GM19238 (cell line): ENCODE results near the gene REV3L.
"Not testable (repeated sequence)": the region's sequence is repeated elsewhere in the genome, so short reads cannot be mapped to it uniquely, and the experiment has no call there.

Experiments used
- DNase-seq: peaks from one replicate; pipeline ENCODE4 v3.0.0; 2011; ENCODE audit warnings: low spot score; ENCODE audit not compliant: insufficient read length

REV3L gene

DNA sequence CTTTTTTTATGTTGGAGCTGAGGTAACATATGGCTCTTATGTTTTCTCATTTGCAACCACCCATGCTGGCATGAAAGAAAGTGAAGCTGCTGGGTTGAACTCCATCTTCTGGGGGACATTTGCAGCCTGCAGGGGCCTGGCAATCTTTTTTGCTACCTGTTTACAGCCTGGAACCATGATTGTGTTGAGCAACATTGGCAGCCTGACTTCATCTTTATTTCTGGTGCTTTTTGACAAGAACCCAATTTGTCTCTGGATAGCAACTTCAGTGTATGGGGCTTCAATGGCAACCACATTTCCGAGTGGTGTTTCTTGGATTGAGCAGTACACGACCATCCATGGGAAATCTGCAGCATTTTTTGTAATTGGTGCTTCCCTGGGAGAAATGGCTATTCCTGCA lies 216.7 kb downstream of the REV3L start:
- DNase-seq: no peak

DNA sequence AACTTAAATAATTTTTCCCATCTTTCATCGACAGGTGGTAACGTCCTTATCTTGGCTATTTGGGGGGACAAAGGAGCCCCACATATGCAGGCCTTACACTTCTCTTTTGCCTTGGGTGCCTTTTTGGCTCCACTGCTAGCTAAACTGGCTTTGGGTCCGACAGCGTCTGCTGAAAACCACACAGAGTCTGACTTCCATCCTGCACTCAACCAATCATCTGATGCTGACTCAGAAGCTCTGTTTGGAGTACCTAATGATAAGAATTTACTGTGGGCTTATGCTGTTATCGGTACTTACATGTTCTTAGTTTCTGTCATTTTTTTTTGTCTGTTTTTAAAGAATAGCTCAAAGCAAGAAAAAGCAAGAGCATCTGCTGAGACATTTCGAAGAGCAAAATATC lies 217.2 kb downstream of the REV3L start:
- no peak for DNase-seq

DNA sequence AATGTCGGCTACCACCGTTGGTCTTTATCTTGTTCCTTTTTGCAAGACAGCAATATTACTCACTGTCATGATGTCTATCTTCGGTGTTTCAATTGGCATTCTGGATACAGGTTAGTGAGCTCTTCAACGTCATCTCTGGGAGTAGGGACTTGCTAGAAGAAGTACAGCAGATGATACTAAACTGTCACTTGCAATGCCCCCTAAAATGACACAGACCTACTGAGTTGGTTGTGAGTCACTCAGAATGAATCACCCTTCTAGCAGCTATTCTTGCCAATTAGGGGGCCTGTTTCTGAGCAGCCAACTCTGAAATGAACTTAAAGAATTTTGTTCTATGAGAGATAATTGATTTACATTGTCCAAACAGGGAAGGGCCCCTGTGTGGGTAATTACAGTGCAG lies 219.2 kb downstream of the REV3L start:
- no peak for DNase-seq

DNA sequence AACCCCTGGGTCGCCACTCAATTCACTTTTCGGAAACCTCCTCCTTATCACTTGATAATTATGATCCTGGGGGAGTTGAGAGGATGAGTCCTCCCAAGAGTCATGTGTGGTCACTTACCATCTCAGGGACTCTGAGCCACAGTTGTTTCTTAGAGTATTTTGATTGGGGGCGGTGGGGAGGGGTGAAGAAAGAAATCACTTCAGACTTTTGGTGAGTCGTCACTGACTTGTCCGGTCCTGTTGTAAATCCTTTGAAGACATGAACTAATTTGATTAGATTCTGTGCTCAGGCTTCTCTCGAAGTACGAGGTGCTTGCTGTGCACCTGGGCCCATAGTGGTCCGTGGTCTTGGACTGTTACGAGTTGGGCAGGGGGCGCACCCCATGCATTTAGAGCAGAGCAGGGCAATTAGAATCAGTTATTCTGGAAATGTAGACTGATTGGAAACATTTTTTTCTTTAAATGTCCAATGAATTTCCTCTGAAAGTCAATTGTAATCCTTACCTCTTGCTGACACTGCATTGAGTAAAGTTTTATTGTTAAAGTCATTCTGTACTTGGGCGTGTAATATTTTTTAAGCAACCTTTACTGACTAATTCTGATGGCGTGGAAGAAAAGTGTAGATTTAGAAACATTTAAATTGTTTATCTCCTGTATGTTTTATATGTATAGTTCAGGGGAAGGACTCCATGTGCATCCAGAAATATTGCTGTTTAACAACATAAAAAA lies 222.3 kb downstream of the REV3L start:
- DNase-seq: no peak

DNA sequence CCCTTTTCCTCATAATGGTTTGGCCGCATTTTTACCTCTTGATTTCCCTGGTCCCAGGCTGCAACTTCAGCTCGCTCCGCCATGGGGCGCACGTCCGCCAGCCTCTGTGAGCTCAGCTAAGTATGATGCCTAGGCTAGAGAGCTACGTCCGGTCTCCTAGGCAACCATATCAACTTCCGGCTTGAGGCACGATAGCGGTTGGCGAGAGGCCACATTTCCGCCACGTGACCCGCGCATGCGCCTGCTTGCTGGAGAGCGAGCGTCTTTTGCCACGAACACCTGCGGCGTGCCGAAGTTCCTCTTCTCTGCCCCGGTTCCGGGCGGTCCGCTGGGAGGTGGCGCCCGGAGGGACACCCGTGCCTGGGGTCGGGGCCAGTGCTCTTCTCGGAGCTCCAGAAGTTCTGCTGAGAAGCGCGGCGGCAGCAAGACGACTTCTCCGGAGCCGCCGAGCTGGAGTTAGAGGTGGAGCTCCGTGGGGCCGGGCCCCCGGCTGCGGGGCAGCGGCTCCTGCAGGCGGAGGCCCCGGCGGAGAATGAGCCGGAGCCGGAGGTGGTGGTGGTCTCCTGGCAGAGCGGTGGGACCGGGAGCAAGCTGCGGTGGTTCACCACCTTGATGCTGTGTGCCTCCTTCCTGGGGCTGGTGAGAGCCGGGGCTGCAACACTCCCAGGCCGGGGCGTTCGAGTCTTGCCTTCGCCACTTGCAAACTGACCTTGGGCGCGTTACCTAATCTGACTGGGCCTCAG lies 223.8 kb downstream of the REV3L start:
- DNase-seq: peak; percentile 88

DNA sequence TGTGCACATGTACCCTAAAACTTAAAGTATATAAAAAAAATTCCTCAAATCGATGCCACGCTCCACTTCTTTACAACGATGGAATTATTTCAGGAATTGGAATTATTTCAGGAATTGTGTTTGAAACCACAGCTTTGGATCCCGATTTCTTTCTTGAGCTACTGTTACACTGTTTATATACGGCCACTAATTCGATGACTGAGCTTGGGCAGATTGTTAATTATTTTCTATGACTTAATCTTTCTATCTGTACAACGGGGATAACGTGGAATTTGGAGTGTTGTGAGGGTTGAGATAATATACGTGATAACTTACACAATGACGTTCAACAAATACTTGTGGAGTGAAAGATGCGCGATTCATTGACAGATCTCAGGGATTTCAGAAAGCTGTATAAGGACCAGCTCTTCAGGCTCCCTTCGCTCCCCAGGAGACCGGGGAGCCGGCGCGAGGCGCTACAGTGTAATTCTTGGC lies 224.4 kb downstream of the REV3L start:
- no peak for DNase-seq

DNA sequence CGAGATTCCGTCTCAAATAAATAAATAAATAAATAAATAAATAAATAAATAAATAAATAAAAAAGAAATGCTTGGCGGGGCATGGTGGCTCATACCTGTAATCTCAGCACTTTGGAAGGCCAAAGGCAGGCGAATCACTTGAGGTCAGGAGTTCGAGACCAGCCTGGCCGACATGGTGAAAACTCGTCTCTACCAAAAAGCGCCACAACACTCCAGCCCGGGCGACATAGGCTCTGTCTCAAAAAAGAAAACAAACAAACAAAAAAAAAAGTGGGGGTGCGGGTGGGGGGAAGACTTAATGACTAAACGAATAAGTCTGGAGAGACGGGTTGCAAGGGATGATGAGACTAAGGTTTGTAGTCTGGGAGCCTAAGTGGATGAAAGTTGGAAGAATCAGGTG lies 225.0 kb downstream of the REV3L start:
- DNase-seq: no peak

DNA sequence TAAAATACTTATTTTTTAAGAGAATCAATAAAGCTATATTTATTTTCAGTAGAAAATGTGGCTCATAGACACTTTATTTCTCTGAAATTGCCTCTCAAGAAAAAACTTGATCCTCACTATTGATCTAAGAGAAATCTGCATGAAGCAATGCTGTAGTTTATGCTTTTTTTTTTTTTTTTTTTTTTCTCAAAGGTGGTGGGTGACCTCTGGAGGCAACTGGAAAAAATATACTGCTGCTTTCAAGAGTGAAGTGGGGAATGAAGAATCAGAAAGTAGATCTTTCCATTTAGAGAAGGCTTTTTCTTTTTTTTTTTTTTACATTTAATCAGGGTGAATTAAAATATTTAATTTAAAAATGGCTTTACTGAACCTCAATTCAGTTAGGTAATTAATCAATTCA lies 226.4 kb downstream of the REV3L start:
- no peak for DNase-seq

DNA sequence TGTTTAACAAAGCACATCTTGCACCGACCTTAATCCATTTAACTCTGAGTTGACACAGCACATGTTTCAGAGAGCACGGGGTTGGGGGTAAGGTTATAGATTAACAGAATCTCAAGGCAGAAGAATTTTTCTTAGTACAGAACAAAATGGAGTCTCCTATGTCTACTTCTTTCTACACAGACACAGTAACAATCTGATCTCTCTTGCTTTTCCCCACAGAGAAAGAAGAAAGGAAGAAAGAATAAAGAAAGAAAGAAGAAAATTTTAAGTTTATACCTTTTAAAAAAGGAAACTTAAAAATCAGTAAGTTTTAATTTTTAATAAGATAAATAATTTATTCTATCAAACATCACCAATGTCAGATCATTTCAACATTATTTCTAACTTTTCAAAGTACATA lies 227.2 kb downstream of the REV3L start:
- not testable (repeated sequence) for DNase-seq

DNA sequence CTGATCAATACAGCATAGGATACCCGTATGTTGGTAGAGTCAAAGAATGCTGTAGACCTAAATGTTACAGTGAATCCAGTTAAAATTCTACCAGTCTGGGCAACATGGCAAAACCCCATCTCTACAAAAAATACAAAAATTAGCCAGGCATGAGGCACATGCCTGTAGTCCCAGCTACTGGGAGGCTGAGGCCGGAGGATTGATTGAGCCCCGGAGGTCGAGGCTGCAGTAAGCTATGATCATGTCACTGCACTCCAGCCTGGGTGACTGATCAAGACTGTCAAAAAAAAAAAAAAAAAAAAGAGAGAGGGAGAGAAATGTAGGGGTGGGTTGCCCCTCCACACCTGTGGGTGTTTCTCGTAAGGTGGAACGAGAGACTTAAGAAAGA lies 228.2 kb downstream of the REV3L start:
- no peak for DNase-seq

DNA sequence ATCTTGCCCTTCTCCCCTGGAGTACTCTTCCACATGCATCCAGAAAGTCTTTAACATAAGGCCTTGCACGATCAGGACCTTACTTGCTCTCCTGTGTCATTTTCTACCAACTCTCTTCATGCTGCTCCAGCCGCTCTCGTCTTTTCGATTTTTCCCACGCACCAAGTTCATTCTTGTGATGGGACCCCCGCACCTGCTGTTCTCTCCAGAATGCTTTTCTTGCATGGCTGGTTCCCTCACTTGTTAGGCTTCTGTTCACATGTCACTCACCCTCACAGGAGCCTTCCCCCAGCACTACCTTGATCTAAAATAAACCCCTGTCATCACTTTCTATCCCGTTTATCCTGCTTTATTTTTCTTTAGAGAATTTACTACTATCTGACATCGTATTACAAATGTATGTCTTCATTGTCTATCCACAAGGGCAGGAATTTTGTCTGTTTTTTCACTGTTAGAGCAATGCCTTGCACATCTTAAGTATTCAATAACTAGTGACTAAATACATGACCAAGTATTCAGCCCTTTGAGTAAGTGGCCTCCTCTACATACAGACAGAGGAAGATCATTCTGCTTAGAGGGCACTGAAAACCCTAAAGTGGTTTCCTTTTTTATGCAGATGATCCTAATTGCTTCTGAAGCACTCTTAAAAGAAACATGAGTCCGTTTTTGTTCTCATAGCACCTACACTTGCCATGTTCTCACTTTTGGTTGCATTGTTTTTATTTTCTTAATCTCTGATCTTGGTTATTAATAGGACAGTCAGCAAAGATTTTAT lies 228.8 kb downstream of the REV3L start:
- no peak for DNase-seq

DNA sequence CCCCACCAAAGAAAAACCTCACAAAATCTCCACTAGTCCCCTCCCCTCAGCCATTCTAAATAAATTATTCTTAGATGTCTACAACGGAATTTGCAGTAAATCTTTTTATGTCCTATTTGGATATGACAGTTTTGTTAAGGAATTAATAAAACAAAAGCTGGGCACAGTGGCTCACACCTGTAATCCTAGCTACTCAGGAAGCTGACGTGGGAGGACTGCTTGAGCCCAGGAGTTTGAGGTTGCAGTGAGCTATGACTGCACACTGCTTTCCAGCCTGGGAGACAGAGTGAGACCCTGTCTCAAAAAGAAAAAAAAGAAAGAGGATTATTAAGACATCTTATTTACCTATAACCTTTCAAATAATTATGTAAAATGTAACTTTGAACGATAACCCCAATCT lies 230.3 kb downstream of the REV3L start:
- DNase-seq: no peak

DNA sequence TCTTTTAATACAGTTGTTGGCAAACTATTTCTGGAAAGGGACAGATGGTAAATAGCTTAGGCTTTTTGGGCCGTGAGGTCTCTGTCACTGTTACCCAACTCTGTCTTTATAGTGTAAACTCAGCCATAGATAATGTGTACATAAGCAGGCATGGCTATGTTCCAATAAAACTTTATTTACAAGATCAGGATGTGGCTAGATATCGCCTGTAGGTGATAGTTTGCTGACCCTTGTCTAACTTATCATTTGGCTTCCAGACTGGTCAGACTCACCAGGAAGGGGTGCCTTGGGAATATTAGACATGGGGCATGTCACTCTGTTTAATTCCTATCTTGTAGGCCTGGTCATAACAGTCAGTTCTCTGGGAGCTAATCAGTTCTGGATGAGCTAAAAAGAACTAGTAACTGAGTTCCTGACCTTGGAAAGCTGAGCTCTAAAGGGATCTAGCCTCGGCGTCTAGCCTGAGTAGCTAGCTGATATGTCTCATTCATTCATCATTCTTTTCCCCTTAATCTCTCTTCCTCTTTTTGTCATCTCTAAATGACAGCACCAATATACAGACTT lies 232.1 kb downstream of the REV3L start:
- no peak for DNase-seq
